OCI-LY7 (cell line): Measurements from ENCODE around the gene KRTAP5-5.

Experiments
- EZH2phosphoT487 ChIP-seq: fragments of 200-600 bp; sonication (generic); IDR thresholded peaks from 2 replicates; pipeline ENCODE4 v1.6.1; 2018; ENCODE audit warnings: low read depth, borderline replicate concordance, mild to moderate bottlenecking, mixed run types, antibody characterized with exemption, low read length, moderate library complexity, mixed read lengths
- TF ChIP-seq, protein P1 (sequence below): fragments of 200-600 bp; sonication (generic); conservative IDR thresholded peaks from 2 replicates; pipeline ENCODE4 v1.5.1; 2014; ENCODE audit warnings: mild to moderate bottlenecking, antibody characterized with exemption, low read length, moderate library complexity, mixed read lengths

DNA sequence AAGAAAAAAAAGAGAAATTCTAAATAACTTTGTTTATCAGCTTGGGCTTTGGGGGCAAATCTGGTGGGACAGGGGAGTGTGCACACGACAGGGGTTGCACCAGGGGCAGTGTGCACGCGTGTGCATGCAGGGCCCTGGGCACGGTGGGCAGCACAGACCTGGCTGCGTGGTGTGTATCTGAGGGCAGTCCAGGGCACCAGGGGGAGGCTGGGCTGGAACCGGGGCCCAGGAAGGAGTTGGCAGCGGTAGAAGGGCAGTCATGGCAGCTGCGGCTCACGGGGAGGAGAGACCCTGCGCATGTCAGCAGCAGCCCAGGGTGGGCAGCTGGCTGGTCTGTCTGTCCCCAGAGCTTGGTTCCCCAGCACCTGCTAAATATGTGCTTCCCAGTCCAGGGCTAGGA lies 4.3 kb downstream of the KRTAP5-5 start:
- TF ChIP-seq, protein P1, sequence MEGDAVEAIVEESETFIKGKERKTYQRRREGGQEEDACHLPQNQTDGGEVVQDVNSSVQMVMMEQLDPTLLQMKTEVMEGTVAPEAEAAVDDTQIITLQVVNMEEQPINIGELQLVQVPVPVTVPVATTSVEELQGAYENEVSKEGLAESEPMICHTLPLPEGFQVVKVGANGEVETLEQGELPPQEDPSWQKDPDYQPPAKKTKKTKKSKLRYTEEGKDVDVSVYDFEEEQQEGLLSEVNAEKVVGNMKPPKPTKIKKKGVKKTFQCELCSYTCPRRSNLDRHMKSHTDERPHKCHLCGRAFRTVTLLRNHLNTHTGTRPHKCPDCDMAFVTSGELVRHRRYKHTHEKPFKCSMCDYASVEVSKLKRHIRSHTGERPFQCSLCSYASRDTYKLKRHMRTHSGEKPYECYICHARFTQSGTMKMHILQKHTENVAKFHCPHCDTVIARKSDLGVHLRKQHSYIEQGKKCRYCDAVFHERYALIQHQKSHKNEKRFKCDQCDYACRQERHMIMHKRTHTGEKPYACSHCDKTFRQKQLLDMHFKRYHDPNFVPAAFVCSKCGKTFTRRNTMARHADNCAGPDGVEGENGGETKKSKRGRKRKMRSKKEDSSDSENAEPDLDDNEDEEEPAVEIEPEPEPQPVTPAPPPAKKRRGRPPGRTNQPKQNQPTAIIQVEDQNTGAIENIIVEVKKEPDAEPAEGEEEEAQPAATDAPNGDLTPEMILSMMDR = no peak
- no peak for TF ChIP-seq EZH2phosphoT487
